Pulmonary artery endothelial cell (primary cell): ENCODE results near the gene BANF1. TPM values are rescaled to one million over a fixed set of nuclear protein-coding genes. Genes with fewer than 3 reads are reported as not detected.
A peak's percentile ranks its signal among the peaks of the same experiment; 100 is the strongest.

Source experiments
- DNase-seq: peaks from one replicate; pipeline ENCODE4 v3.0.0-alpha.2; 2011; ENCODE audit warnings: low read depth, low spot score
- total RNA-seq: library from RNA; depleted of rRNA; stranded (reverse); fragments of >200 nt; gene quantifications from 2 replicates; pipeline ENCODE4 v1.2.3, GENCODE V29; 2014

Gene BANF1
- total RNA-seq: 38.8 and 45.2 TPM in 2 replicates

DNA sequence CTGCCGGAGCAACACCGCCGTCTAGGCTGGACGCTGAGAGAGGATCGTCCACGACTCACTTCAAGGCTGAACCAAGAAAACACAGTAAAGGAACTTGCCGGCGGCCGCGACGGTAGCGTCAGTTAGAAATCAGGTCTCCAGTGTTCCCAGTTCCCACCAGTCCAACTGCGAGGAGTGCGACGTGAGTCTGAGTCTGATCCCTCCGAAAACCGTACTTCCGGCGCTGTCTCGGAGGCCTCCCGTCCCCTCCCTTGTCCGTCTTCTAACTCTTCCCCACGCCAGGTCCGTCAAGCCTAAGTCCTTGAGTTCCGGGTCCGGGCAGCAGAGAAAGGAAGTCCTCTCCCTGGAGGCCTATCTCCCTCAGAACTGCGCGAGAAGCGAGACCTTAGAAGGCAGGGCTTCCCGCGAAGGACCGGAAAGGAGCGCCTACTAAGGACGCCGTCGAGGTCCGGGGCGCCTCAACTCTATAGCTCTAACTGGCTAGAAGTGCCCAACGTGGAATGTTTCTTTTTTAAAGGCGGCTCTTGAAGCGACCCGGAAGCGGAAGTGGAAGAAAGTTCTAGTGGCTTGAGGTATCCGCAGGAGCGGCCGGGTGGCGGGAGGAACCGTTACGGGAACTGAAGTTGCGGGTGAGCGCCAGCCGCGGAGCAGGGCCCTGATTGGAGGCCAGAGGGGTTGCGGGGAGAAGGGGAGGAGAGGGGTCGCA is at the start of gene BANF1, which contains the start of gene EIF1AD:
Gene BANF1, plus strand, starts transcription at position 562 of the 706 bp plus-strand sequence. CDS start 748 bp downstream, outside the sequence.
Gene EIF1AD, minus strand, starts transcription at position 216 of the 706 bp plus-strand sequence. CDS start 1,768 bp downstream, outside the sequence.
- peak; percentile 94 for DNase-seq

DNA sequence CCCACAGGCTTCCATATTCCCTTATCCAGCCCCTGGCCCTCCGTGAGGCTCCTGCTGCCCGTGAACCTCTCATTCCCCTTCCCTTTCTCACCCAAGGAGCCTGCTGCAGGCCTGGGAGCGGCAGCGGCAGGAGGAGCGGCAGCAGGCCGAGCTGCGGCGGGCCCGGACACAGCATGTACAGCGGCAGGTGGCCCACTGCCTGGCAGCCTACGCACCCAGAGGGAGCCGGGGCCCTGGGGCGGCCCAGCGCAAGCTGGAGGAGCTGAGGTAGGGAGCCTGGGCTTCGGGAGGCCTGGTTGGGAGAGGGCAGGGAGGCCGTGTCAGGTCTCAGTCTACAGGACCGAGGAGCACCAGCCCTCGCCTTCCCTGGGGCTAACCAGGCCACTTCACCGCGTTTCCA is 48.8 kb upstream of the BANF1 start:
- DNase-seq: no peak

GRCh38 chr11:65954771-65955170 is 47.5 kb upstream of the BANF1 start:
- no peak for DNase-seq

- DNase-seq: no peak
Measured at GRCh38 chr11:65958291-65958690, 44.0 kb upstream of the BANF1 start.

DNA sequence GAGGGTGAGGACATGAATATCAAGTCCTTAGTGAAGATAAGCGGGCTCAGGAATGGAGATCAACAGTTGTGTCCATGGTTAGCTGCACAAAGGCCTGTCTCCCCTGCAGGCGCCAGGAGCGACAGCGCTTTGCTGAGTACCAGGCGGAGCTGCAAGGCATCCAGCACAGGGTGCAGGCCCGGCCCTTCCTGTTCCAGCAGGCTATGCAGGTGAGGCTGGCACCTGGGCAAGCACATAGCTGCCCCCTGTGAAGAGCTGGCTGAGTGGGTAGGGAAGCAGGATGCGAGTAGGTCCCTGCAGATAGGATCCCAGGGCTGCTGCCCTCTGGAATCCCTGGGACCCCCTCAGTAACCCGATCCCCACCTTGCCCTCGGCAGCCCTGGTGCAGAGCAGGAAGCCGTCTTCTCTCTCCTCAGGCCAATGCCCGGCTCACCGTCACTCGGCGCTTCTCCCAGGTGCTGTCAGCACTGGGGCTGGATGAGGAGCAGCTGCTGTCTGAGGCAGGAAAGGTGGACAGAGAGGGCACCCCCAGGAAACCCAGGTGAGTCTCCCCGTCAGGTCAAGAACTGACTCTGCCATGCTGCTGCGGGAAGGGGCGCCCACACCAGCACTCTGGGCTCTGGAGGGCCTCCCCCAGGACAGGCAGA is 43.4 kb upstream of the BANF1 start:
- DNase-seq: no peak

- no peak for DNase-seq
Measured at GRCh38 chr11:65960824-65961266, 41.5 kb upstream of the BANF1 start.

GRCh38 chr11:65961267-65962140 is 40.8 kb upstream of the BANF1 start, which contains the start of gene SART1:
TSS of gene SART1 (plus strand) at chr11:65961734. CDS start at chr11:65961781, 47 bp downstream.
- DNase-seq: peak; percentile 94

- no peak for DNase-seq
Measured at GRCh38 chr11:65962141-65962564, 40.1 kb upstream of the BANF1 start.

DNA sequence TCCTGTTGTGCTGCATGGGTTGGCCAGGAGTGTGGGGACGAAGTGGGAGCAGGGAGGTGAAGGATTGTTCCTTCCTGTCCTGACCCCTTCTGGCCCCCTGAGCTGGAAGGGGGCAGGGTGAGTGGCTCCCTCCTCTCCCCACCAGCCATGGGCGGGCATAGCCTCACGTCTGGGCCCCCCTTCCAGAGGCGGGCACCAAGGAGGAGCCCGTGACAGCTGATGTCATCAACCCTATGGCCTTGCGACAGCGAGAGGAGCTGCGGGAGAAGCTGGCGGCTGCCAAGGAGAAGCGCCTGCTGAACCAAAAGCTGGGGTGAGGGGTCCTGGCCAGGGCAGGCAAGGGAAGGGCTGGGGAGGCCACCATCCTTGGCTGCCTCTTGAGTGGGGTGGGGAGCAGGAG is 37.4 kb upstream of the BANF1 start:
- DNase-seq: no peak

DNA sequence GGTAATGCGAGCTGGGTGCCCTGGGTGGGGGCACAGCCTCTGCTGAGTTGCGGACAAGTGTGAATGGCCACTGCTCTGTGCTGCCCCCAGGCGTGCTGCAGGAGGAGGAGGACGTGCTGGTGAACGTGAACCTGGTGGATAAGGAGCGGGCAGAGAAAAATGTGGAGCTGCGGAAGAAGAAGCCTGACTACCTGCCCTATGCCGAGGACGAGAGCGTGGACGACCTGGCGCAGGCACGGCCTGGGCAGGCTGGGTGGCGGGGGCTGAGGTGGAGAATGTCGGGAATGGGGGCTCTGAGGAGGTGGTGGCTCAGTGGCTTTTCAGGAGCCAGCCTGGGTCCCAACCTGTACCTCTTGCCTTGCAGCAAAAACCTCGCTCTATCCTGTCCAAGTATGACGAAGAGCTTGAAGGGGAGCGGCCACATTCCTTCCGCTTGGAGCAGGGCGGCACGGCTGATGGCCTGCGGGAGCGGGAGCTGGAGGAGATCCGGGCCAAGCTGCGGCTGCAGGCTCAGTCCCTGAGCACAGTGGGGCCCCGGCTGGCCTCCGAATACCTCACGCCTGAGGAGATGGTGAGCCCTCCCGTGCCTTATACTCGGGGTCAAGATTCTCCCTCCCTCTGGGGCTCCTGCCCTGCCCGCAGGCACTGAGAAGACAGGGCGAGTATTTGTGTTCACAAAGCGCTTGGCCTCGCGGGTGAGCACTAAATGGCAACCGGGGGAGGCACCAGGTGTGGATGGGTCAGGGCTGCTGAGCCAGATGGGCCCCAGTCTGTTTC is 36.1 kb upstream of the BANF1 start:
- DNase-seq: no peak

DNA sequence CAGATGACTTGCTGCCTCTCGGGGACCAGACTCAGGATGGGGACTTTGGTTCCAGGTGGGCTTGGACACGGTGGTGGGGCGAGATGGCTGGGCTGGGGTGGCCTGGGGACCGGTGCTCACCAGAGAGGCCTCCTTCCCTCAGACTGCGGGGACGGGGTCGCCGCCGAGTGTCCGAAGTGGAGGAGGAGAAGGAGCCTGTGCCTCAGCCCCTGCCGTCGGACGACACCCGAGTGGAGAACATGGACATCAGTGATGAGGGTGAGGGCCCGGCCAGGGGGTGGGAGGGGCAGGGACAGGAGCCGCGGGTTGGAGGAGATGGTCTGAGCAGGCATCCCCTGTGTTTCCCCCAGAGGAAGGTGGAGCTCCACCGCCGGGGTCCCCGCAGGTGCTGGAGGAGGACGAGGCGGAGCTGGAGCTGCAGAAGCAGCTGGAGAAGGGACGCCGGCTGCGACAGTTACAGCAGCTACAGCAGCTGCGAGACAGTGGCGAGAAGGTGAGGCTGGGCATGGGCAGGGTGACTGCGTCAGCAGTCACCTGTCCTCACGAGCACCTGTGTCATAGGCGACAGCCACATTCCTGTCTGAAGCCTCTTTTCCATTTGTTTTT is 34.9 kb upstream of the BANF1 start:
- DNase-seq: no peak

GRCh38 chr11:65968600-65969482 is 33.5 kb upstream of the BANF1 start:
- no peak for DNase-seq

- no peak for DNase-seq
Measured at GRCh38 chr11:65972116-65972515, 30.2 kb upstream of the BANF1 start.

DNA sequence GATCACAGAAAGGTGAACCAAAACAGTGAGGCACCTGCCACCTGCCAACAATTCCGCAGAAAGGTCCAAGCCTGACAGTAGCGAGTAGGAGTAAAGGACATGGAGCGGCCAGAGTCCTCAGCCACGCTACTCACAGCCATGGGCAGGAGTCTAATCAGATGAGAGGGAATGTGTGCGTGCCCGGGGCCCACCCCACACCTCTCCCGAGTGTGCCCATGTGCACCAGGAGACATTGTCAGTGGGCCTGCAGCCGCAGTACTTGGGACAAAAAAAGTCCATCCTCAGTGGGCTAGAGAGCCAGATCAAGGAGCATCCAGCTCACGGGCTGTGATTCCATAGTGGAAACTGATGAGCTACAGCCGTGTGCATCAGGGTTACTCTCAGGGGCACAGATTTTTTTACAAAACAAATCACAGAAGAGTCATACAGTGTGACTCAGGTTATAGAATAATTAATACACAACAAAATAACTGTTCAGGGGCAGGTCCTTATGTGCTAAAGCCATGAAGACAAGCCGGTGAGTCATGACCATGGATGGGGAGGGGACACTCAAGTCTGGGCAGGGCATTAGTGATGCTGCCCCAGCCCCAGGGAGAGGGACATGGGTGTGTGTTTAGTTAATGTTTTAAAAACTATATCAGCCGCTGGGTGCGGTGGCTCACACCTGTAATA is 28.7 kb upstream of the BANF1 start:
- DNase-seq: no peak

GRCh38 chr11:65975771-65976170 is 26.5 kb upstream of the BANF1 start:
- DNase-seq: no peak

GRCh38 chr11:65976216-65977176 is 25.8 kb upstream of the BANF1 start:
- DNase-seq: no peak

DNA sequence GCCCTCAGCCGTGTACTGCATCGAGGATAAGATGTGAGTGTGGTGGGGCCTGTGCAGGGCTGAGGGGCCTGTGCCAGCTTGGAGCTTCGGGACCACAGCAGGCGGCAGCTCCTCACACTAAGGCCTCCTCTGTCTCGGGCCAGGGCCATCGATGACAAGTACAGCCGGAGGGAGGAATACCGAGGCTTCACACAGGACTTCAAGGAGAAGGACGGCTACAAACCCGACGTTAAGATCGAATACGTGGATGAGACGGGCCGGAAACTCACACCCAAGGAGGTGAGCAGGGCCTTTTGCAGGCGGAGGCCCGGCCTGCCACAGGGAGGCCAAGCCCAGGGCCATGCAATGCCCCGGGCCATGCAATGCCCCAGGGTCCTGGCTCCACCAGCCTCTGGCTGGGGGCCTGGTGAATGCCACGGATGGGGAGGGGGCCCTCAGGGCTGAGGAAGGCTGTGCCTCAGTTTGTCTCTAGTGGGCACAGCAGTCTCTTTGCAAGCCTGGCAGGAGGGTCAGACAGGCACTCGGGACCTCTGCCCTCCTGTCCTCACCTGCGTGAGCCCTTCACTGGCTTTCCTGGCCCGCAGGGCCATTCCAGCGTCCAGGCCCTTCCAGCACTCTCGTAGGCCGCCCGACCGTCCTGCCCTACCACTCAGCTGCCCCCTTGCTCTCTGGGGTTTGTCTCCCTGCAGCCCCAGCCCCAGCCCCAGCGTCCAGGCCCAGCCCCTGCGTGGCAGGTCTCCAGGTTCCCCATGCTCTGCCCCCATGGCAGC is 24.5 kb upstream of the BANF1 start:
- no peak for DNase-seq
